Measurements from ENCODE around the gene SLC45A1.

GRCh38 chr1:8337776-8338525 lies 20.0 kb downstream of the SLC45A1 start:
- no peak for TF ChIP-seq CTCF (optimal IDR thresholded peaks at IDR 0.05 in 1 of 3, IDR thresholded peaks at IDR 0.05 in 1 of 3, conservative IDR thresholded peaks at IDR 0.05 in 1 of 3; ENCODE audit: extremely low read depth in 1 of 3, insufficient read depth in 2 of 3, low read length in 3 of 3)
- TF ChIP-seq EZH2 (IDR thresholded peaks at IDR 0.05; ENCODE audit: low read length): no peak
